ENCODE results near the gene LCA5L. TPM values are rescaled to one million over a fixed set of nuclear protein-coding genes. Genes with fewer than 3 reads are reported as not detected.

The LCA5L gene
- total RNA-seq, 1 experiment from 2014 or later = 0.46 TPM

- Mint-ChIP-seq H3K27ac (peak overlapping the region; percentile 54 to 81 (median 63); a peak in 3 of 7 replicates), H3K9me3 (no peaks in the 10 kb centered on the region), H3K4me3 (peak overlapping the region in 1 of 2 experiments; percentile 54; a peak in 3 of 5 replicates), H3K27me3 (ENCODE audit: low read depth) (no peaks in the 10 kb centered on the region; the same call in 1 of the 2 replicates), H3K4me1 (peaks cover 25 to 33% of the 10 kb centered on the region in 2 experiments), H3K36me3 (ENCODE audit: insufficient read depth in 1 of 3, low read depth in 3 of 3) (no peaks in the 10 kb centered on the region; a peak in 1 of 7 replicates)
- DNase-seq = no peak
- no peak overlapping the region for H4K5ac ChIP-seq (ENCODE audit: insufficient read length, low read depth, low read length)
- H3T11ph ChIP-seq (ENCODE audit: low read length) = no peak overlapping the region
- H2BK120ac ChIP-seq (ENCODE audit: low read depth, low read length, poor library complexity, severe bottlenecking) = no peak overlapping the region
- no peaks in the 10 kb centered on the region for H4K20me1 ChIP-seq (ENCODE audit: control insufficient read depth, insufficient read depth, insufficient read length)
- no peak overlapping the region for H3K18ac ChIP-seq (ENCODE audit: insufficient read length, low read depth, low read length)
- no peak overlapping the region for H3K9ac ChIP-seq (ENCODE audit: extremely low read depth, insufficient read length, low read length)
- H4K91ac ChIP-seq (ENCODE audit: insufficient read length, low read depth, low read length) = no peak overlapping the region
- WGBS (ENCODE audit: extremely low coverage, insufficient read length, low lambda C conversion rate) = no CpG with 5 or more reads among the region's 4 CpGs
- H3K79me2 ChIP-seq (ENCODE audit: insufficient read depth, low read length) = no peaks in the 10 kb centered on the region
- no peak overlapping the region for H2AFZ ChIP-seq (ENCODE audit: low read length)
- no peak overlapping the region for H2BK5ac ChIP-seq (ENCODE audit: insufficient read length, low read length)
- H3K4me1 ChIP-seq (ENCODE audit: insufficient read depth, low read length) = no peaks in the 10 kb centered on the region
- H3K4ac ChIP-seq (ENCODE audit: low read depth, low read length) = no peak overlapping the region
- H3K27me3 ChIP-seq (ENCODE audit: insufficient read depth, low read length) = no peaks in the 10 kb centered on the region
- H4K8ac ChIP-seq (replicated peaks; ENCODE audit: insufficient read length, low read depth, low read length) = no peak overlapping the region
- H2BK20ac ChIP-seq (ENCODE audit: low read depth, low read length, poor library complexity, severe bottlenecking) = no peak overlapping the region
- H3K14ac ChIP-seq (ENCODE audit: insufficient read depth, low read length) = no peak overlapping the region
- no peak overlapping the region for H3K27ac ChIP-seq (ENCODE audit: insufficient read length, low read depth, low read length)
- H3K9me3 ChIP-seq (ENCODE audit: control insufficient read depth, low read depth, low read length) = no peaks in the 10 kb centered on the region
- no peak overlapping the region for H3K4me2 ChIP-seq (ENCODE audit: insufficient read depth, insufficient read length, low read length)
- H3K56ac ChIP-seq (ENCODE audit: insufficient read length, low read depth, low read length) = no peak overlapping the region
- H3K23me2 ChIP-seq (ENCODE audit: insufficient read length, low read depth, low read length, poor library complexity, severe bottlenecking) = no peaks in the 10 kb centered on the region
- H3K79me1 ChIP-seq (ENCODE audit: insufficient read depth, low read depth, low read length, poor library complexity, severe bottlenecking) = no peaks in the 10 kb centered on the region
- no peak overlapping the region for H2AK5ac ChIP-seq (ENCODE audit: insufficient read length, low read length)
- H2BK12ac ChIP-seq (ENCODE audit: insufficient read length, low read depth, low read length) = no peak overlapping the region
- H2BK15ac ChIP-seq (ENCODE audit: low read depth, low read length) = no peak overlapping the region
- TF ChIP-seq CTCF (conservative IDR thresholded peaks at IDR 0.05) = no peak
- no peak overlapping the region for H3K23ac ChIP-seq (ENCODE audit: insufficient read length, low read depth, low read length)
Measured at GRCh38 chr21:39430457-39430856, 15.1 kb downstream of the LCA5L start.

All from H9 (cell line).